ENCODE data around the gene AKNA.

Gene AKNA

GRCh38 chr9:114287763-114288192 is 100.0 kb downstream of the AKNA start:
- Mint-ChIP-seq H3K27ac (no peak overlapping the region), H3K27me3 (ENCODE audit: low read depth, poor library complexity) (no peaks in the 10 kb centered on the region), H3K4me3 (no peak overlapping the region), H3K9me3 (no peaks in the 10 kb centered on the region), H3K4me1 (peaks cover 49% of the 10 kb centered on the region), H3K36me3 (ENCODE audit: low read depth) (peaks cover 17% of the 10 kb centered on the region)
- no peak for DNase-seq
- TF ChIP-seq, protein P1, sequence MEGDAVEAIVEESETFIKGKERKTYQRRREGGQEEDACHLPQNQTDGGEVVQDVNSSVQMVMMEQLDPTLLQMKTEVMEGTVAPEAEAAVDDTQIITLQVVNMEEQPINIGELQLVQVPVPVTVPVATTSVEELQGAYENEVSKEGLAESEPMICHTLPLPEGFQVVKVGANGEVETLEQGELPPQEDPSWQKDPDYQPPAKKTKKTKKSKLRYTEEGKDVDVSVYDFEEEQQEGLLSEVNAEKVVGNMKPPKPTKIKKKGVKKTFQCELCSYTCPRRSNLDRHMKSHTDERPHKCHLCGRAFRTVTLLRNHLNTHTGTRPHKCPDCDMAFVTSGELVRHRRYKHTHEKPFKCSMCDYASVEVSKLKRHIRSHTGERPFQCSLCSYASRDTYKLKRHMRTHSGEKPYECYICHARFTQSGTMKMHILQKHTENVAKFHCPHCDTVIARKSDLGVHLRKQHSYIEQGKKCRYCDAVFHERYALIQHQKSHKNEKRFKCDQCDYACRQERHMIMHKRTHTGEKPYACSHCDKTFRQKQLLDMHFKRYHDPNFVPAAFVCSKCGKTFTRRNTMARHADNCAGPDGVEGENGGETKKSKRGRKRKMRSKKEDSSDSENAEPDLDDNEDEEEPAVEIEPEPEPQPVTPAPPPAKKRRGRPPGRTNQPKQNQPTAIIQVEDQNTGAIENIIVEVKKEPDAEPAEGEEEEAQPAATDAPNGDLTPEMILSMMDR (IDR thresholded peaks at IDR 0.05), result no peak

GRCh38 chr9:114287001-114287762 is 100.6 kb downstream of the AKNA start:
- Mint-ChIP-seq H3K9me3 (no peaks in the 10 kb centered on the region), H3K27ac (no peak overlapping the region), H3K4me1 (peaks cover 55% of the 10 kb centered on the region), H3K4me3 (no peak overlapping the region), H3K36me3 (ENCODE audit: low read depth) (peaks cover 11% of the 10 kb centered on the region), H3K27me3 (ENCODE audit: low read depth, poor library complexity) (no peaks in the 10 kb centered on the region)
- TF ChIP-seq, protein P1 (IDR thresholded peaks at IDR 0.05), result no peak
- DNase-seq, result no peak

DNA sequence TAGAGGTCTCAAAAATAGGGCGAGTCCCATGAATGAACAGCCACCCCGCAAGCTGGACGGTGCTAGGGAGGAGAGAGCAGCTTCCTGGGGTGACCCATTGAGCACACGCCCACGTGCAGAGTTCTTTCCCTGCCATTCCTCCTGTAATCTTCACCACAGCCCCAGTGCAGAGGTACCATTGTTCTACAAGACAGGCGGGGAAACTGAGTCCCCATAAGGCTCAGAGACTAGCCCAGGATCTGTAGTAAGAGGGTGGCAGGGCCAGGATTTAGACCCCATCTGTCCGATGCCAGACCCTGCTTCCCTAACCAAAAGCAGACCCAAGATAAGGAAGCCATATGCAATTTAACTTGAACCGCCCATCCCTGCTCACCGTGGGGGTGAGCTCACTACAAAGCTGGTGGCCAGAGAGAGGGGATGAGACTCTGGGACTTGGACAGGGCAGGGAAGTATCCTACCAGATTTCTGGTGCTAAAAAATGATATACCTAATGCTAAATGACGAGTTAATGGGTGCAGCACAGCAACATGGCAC is 101.6 kb downstream of the AKNA start:
- DNase-seq, result no peak
- Mint-ChIP-seq H3K27ac (no peak overlapping the region), H3K4me1 (peaks cover 63% of the 10 kb centered on the region)

DNA sequence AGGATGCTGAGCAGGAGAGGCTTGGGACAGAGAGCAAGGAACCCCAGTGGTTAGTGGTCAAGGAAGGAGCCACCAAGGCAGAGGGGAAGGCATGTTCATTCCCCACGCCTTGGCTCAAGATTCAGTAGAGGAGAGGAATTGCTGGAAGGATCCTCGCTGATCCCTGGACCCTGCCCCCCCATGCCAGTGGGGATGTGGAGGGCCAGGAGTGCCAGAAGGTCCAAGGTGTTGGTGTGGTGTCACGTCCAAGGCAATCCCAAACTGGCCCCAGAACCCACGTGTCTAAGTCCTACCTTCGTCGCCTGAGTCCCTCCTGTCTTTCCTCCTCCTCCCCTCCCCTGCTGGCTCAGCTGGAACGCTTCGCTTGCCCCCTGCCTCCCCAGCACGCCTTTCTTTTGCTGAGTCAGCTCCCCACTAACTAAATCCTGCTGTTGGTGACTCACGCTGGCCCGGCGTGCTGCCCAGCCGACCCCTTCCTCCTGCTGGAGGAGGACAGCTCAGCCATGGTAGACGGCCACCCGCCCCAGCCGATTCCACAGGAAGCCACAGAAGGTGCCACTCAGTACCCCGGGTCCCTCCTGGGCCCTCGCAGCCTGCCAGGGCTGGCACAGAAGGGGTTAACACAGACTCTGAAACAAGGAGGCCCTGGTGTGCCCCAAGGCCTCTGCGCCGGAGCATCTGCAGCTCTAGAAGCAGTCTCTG is 102.5 kb downstream of the AKNA start:
- DNase-seq, result peak; percentile 37
- TF ChIP-seq, protein P1 (IDR thresholded peaks at IDR 0.05), result no peak
- Mint-ChIP-seq H3K4me1 (peaks cover 57% of the 10 kb centered on the region), H3K36me3 (ENCODE audit: low read depth) (peaks cover 10% of the 10 kb centered on the region), H3K9me3 (no peaks in the 10 kb centered on the region), H3K27ac (peak overlapping the region; percentile 59), H3K4me3 (peak overlapping the region; percentile 26), H3K27me3 (ENCODE audit: low read depth, poor library complexity) (no peaks in the 10 kb centered on the region)

More for the DNA sequence above, 101.6 kb downstream of the AKNA start:
- peaks cover 10% of the 10 kb centered on the region for H3K36me3 Mint-ChIP-seq (ENCODE audit: low read depth)
- no peaks in the 10 kb centered on the region for H3K27me3 Mint-ChIP-seq (ENCODE audit: low read depth, poor library complexity)
- TF ChIP-seq, protein P1 (IDR thresholded peaks at IDR 0.05), result no peak
- H3K4me3 Mint-ChIP-seq, result no peak overlapping the region
- H3K9me3 Mint-ChIP-seq, result no peaks in the 10 kb centered on the region

DNA sequence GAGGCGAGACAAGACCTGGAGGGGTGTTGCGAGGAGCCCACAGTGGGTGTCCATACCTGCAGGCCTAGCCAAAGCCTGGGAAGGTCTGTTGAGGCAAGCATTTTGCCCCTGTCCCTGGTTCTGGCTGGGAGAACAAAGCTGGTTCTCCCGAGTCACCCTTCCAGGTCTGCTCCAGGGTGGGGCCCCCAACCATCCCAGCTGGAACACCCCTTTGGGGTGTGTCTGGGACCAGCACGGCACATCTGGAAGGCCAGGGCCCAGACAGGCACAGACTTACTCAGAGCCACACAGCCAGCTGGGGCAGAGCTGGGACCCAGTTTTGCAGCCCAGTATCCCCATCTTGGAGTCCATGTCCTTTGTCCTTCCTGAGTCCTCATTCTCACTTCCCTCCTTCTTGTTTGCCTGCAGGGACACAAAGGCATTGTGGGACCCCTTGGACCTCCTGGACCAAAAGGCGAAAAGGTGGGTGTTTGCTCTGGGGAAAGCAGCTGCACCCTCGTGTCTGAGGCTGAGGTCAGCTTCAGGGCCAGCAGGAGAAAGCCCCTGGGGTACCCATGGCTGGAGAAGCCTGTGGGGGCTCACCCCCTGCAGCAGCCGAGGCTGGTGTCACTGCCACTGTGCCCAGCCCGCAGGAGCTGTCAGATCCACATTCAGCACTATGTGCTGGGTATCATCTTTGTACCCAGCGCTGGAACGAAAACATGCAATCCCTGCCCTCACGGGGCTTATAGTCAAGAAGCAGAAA is 103.3 kb downstream of the AKNA start:
- no peaks in the 10 kb centered on the region for H3K9me3 Mint-ChIP-seq
- H3K27me3 Mint-ChIP-seq (ENCODE audit: low read depth, poor library complexity), result no peaks in the 10 kb centered on the region
- DNase-seq, result no peak
- H3K4me1 Mint-ChIP-seq, result peaks cover 57% of the 10 kb centered on the region
- TF ChIP-seq, protein P1 (IDR thresholded peaks at IDR 0.05), result no peak
- peaks cover 10% of the 10 kb centered on the region for H3K36me3 Mint-ChIP-seq (ENCODE audit: low read depth)
- peak overlapping the region; percentile 26 for H3K4me3 Mint-ChIP-seq
- peak overlapping the region; percentile 59 for H3K27ac Mint-ChIP-seq

Measured in nephron progenitor cell (in vitro differentiated cells).